HG03108 (cell line): ENCODE measurements around the gene TBC1D22A.

ENCODE experiments used
- ATAC-seq: cut with Tn5 transposase; IDR thresholded peaks from one replicate; pipeline ENCODE4 v1.9.1; 2021; ENCODE audit warnings: moderate library complexity; ENCODE audit not compliant: unreplicated experiment

Gene TBC1D22A

DNA sequence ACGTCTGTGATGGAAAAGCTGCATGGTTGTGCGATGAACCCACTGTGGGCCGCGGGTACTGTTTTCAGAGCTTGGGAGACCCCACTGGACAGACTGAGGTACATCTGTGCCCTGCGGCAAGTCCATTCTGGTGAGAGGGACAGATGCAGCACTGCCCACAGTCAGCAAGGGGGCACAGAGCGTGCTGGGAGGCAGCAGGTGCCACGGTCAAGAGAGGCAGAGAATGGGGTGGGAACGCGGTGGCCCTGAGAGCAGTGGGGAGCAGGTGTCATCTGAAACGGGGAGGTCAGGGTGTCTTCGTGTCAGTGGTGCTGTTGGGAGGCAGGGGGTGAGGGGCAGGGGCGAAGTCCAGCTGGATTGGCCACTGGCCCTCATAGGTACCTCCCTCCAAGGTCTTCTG, 32.0 kb downstream of the TBC1D22A start:
- ATAC-seq: no peak

- no peak for ATAC-seq
These were observed 32.7 kb downstream of the TBC1D22A start for GRCh38 chr22:46795140-46795539.

GRCh38 chr22:46795845-46796565, 33.6 kb downstream of the TBC1D22A start:
- ATAC-seq: no peak

GRCh38 chr22:46796566-46797195, 34.2 kb downstream of the TBC1D22A start:
- no peak for ATAC-seq

- no peak for ATAC-seq
These were observed 34.9 kb downstream of the TBC1D22A start for GRCh38 chr22:46797355-46797754.

- ATAC-seq: no peak
These were observed 35.6 kb downstream of the TBC1D22A start for GRCh38 chr22:46798041-46798365.

DNA sequence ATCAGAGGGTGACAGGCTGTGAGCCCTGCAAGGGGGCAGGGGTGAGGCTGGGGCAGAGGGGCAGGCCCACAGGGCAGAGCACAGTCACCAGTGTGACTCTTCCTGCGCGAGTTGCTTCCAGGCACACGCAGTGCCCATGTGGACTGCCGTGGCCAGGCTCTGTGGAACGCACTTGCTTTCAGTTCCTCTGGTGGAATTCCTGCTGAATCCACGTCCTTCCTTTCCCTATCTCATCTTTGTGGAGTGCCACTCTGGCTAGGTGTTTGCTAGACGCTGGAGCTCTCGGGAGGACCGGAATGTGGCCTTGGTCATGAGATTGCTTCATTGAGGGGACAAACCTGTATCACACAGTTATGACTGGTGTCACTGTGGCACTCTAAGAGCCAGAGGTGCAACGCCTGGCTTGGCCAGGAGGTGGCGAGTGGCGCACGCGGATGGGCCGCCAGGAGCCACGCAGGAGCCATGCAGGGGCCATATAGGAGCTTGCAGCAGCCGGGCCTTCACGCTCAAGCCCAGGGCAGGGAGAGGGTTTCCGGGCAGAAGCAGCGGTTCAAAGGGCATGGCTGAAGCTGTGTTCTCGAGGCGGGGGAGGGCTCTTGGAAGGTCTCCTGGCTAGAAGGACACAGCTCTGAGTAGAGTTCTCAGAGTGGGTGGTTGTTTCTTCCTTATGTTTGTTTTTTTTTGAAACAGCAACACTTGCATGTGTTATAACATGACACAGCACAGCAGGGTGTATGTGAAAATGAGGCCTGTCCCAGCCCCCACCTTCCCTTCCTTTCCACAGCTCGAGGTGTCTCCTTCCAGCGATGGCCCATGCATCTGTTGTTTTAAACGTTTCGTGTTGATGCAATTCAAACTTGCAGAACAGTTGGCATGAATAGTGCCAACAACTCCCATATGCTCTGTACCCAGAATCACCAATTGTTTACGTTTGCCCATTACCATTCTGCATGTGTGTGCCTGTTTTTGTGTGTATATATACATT, 36.2 kb downstream of the TBC1D22A start:
- ATAC-seq: no peak

DNA sequence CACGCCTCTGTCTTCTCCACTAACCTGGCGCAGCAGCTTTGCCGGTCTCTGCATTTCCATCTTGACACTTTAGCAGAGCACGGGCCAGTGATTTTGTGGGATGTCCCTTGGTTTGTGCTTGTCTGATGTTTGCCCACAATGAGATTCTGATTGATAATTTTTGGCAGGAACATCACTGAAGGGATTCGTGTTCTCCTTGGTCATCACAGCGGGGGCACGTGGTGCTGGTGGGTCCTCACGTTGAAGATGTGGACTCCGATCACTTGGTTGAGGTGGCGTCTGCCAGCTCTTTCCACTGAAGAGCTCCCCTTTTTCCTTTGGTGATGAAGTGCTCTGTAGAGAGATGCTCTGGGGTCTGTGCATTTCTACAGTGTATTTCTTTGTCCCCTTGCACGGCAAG, 37.2 kb downstream of the TBC1D22A start:
- no peak for ATAC-seq

- no peak for ATAC-seq
These were observed 37.8 kb downstream of the TBC1D22A start for GRCh38 chr22:46800102-46800857.

GRCh38 chr22:46801331-46801811, 38.9 kb downstream of the TBC1D22A start:
- no peak for ATAC-seq

DNA sequence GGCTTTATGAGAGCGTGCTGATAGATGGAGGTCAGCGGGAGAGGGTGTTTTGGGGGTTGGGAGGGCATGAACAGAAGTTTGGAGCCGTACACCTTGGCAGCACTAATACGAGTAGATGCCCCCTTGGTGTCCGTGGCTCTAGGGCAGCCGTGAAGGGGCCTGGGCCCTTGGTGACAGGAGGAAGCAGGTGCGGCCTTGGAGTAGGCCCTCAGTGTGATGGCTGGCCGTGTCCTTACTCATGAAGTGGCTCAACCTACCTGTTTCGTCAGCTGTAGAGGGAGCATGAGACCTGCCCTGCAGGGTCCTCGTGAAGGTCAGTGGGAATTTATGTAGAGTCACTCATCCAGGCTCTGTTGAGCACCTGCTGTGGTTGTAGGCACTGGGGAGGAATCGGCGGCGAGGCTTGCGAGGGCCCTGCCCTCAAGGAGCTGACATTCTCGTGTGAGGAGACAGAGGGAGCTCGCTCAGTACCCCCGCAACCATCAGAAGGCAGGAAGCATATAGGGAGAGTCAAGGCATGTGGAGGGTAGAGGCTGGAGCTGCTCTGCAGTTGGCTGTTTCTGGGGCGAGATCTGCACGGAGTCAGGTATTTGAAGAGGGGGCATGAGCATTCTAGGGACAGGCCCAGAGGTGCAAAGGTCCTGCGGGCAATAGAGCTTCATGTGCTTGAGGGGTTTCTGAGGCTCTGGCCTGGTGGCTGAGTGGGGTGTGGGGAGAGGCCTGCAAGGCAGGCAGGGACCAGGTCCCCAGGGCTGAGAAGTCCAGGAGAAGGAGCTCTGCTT, 39.6 kb downstream of the TBC1D22A start:
- ATAC-seq: no peak

DNA sequence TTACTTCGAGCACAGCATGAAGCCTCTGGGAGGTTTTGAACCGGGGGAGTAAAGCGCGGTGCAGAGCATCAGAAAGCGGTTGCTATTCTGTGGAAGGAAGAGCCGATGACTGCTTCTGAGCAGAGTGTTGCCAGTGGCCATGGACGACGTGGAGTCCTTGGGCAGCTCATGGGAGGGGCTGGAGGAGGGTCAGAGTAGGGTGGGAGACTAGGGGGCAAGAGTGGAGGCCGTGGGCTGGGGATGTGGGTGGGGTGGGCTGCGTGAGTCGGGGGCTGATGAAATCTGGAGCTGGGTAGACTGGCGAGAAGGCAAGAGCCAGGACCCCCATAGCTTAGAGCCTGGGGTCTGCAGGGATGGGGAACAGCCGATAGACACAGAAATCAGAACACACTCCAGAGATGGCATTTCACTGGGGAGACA, 40.2 kb downstream of the TBC1D22A start:
- ATAC-seq: no peak

DNA sequence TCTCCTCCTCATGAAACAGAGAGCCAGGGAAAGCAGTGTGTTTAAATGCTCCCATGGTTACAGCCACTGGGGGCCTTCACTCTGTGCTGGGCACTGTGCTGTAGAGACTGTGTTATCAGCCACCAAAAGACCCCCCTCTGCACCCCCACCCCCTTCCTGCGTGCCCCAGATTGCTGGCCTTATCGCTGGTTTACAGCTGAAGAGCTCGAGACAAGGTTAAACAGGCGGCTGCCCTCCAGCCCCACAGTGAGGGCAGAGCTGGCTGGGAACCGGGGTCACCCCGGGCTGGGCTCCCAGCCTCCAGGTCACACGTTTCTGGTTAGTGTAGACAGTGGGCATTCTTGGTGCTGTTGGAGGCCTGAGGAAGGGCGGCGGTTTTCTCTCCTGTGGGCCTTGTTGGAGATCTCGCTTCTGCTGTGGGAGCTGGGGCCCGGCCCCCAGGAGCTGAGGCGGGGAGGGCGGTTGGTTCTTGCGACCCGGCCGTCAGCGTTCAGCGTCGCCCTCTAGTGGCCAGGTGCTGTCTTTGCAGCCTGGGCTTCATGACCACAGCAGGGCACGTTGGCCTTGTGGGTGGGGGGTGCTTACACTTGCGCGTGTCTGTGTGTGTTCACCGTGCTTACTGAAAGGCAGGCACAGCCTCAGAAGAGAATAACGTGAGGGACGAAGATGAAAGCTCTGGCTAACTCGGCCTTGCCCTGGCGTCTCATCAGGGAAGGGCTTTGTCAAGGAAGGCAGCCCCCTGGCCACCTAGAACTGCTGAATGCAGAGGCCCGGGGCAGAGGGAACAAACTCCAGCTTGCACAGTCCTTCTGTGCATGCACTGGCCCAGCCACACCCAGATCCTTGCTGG, 40.8 kb downstream of the TBC1D22A start:
- no peak for ATAC-seq

GRCh38 chr22:46803936-46804335, 41.5 kb downstream of the TBC1D22A start:
- ATAC-seq: no peak

DNA sequence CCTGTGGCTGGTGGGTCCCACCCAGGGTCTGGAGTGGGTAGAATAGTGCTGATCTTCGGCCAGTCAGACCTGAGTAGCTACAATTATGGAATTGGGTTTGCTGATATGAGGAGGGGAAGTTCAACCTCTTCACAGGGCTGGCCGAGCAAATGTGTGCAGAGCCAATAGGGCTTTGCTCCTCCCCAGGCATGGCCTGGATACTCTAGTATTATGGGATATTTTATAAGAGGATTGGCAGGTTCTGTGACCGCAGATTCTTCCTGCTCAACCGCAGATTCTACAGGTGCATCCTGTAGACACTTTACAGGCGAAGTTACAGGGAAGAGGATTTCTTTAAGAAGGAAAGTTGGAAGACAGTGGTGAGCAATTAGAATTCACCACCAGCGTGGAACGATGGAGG, 44.3 kb downstream of the TBC1D22A start:
- ATAC-seq: no peak

DNA sequence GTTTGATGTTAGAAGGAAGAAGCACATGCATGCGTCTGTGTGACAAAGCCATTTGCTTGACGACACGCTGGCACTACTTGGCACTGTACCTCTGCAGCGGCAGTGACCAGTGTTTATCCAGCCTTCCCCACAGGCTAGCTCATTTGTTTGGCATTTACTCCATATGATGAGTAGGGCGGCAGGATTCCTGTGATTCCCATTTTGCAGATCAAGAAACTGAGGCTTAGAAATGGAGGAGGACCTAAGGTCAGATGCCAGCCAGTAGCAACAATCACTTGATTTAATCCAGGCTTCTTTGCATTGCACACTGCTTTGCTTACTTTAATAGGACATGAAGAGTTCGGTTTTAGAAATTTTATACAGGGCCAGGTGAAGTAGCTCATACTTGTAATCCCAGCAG, 45.0 kb downstream of the TBC1D22A start:
- ATAC-seq: no peak

DNA sequence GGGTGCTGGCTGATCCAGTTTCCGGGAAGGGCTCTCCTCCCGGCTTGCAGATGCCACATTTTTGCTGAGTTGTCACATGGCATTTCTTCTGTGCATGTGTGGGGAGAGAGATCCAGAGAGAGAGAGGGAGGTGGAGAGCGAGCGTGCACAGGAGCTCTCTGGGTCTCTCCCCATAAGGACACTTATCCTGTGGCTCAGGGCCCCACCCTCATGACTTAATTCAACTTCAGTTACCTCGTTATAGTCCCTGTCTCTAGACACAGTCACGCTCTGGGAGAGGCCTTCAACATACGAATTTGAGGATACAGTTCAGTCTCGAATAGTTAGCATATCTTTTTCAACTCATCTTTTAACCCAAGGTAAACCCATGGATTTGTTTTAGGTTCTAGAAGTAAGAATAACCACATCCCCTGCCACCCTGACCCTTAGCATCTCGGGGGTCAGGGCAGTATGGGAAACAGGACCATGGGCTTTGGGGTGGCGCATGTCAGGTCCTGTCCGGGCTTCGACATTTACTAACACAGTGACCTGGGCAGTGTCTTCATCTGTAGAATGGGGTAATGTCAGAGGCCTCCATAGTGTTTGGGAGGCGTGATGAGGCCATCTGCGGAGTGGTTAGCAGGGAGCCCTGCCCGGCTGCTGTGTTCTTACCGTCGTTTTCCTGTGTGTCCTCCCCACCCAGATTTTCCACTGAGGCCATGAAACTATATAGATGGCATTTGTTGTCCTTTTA, 46.9 kb downstream of the TBC1D22A start:
- no peak for ATAC-seq
